HG03378 (cell line): ENCODE data around the gene CENPC.
"Not testable (repeated sequence)": the region's sequence is repeated elsewhere in the genome, so short reads cannot be mapped to it uniquely, and the experiment has no call there.

ENCODE experiments used
- ATAC-seq: cut with Tn5 transposase; IDR thresholded peaks from one replicate; pipeline ENCODE4 v1.9.1; 2021; ENCODE audit warnings: mild to moderate bottlenecking, moderate library complexity; ENCODE audit not compliant: unreplicated experiment

CENPC gene

GRCh38 chr4:67470871-67471270 is 74.4 kb downstream of the CENPC start:
- ATAC-seq = no peak

GRCh38 chr4:67468830-67469229 is 76.5 kb downstream of the CENPC start:
- no peak for ATAC-seq

GRCh38 chr4:67466751-67467150 is 78.6 kb downstream of the CENPC start:
- ATAC-seq = no peak

GRCh38 chr4:67465763-67466052 is 79.6 kb downstream of the CENPC start:
- ATAC-seq = no peak

- ATAC-seq = no peak
Measured at GRCh38 chr4:67465032-67465762, 80.1 kb downstream of the CENPC start.

GRCh38 chr4:67460574-67460973 is 84.7 kb downstream of the CENPC start:
- ATAC-seq = no peak

- ATAC-seq = no peak
Measured at GRCh38 chr4:67459164-67459563, 86.1 kb downstream of the CENPC start.

- no peak for ATAC-seq
Measured at GRCh38 chr4:67456577-67457196, 88.6 kb downstream of the CENPC start.

- not testable (repeated sequence) for ATAC-seq
Measured at GRCh38 chr4:67452846-67453205, 92.5 kb downstream of the CENPC start.

GRCh38 chr4:67452100-67452845 is 93.0 kb downstream of the CENPC start:
- no peak for ATAC-seq

GRCh38 chr4:67451464-67451863 is 93.8 kb downstream of the CENPC start:
- no peak for ATAC-seq

- ATAC-seq = no peak
Measured at GRCh38 chr4:67448621-67449020, 96.7 kb downstream of the CENPC start.

- ATAC-seq = no peak
Measured at GRCh38 chr4:67447873-67448272, 97.4 kb downstream of the CENPC start.

- ATAC-seq = no peak
Measured at GRCh38 chr4:67446811-67447210, 98.5 kb downstream of the CENPC start.

- not testable (repeated sequence) for ATAC-seq
Measured at GRCh38 chr4:67445881-67446280, 99.4 kb downstream of the CENPC start.

GRCh38 chr4:67438975-67439374 is 106.3 kb downstream of the CENPC start:
- ATAC-seq = no peak

GRCh38 chr4:67437974-67438713 is 107.2 kb downstream of the CENPC start:
- ATAC-seq = no peak

- peak; percentile 80 for ATAC-seq
Measured at GRCh38 chr4:67436742-67437141, 108.6 kb downstream of the CENPC start.

- ATAC-seq = no peak
Measured at GRCh38 chr4:67430989-67431388, 114.3 kb downstream of the CENPC start.

GRCh38 chr4:67428819-67429218 is 116.5 kb downstream of the CENPC start:
- ATAC-seq = no peak
